Mesendoderm (in vitro differentiated cells): ENCODE data around the gene FTO.

Experiments
- DNase-seq: peaks from one replicate; pipeline ENCODE4 v3.0.0; 2013
- H2AK5ac ChIP-seq: 2 replicates; pipeline ENCODE4 v1.6.1; 2013; ENCODE audit warnings: low read length, inconsistent platforms
- H2BK120ac ChIP-seq: 2 replicates; pipeline ENCODE4 v1.6.1; 2013; ENCODE audit warnings: low read depth, mild to moderate bottlenecking, low read length, moderate library complexity, mixed read lengths
- H2BK15ac ChIP-seq: replicated peaks from 2 replicates; pipeline ENCODE4 v1.6.1; 2013; ENCODE audit warnings: low read depth, mild to moderate bottlenecking, moderate library complexity
- H2BK5ac ChIP-seq: 2 replicates; pipeline ENCODE4 v1.6.1; 2013; ENCODE audit warnings: low read length, inconsistent platforms
- H3K18ac ChIP-seq: 2 replicates; pipeline ENCODE4 v1.6.1; 2013; ENCODE audit warnings: mild to moderate bottlenecking, low read length, mixed read lengths
- H3K23ac ChIP-seq: one replicate; pipeline ENCODE4 v1.6.1; 2013; ENCODE audit warnings: low read length
- H3K27ac ChIP-seq: 2 replicates; pipeline ENCODE4 v1.5.1; 2013; ENCODE audit warnings: low read depth, mild to moderate bottlenecking, inconsistent platforms, low read length, moderate library complexity
- H3K27me3 ChIP-seq: 2 replicates; pipeline ENCODE4 v1.6.1; 2013; ENCODE audit warnings: low read length, control low read depth, mild to moderate bottlenecking, inconsistent platforms; ENCODE audit not compliant: insufficient read depth, poor library complexity
- H3K36me3 ChIP-seq: 2 replicates; pipeline ENCODE4 v1.6.1; 2013; ENCODE audit warnings: low read length, inconsistent platforms; ENCODE audit not compliant: control insufficient read depth, insufficient read depth
- H3K4ac ChIP-seq: one replicate; pipeline ENCODE4 v1.6.1; 2013; ENCODE audit warnings: low read depth, mild to moderate bottlenecking, low read length, moderate library complexity
- H3K4me1 ChIP-seq: 2 replicates; pipeline ENCODE4 v1.6.1; 2013; ENCODE audit warnings: low read depth, low read length, inconsistent platforms; ENCODE audit not compliant: control insufficient read depth
- H3K4me2 ChIP-seq: 2 replicates; pipeline ENCODE4 v1.6.1; 2013; ENCODE audit warnings: low read length
- H3K4me3 ChIP-seq: 2 replicates; pipeline ENCODE4 v1.5.1; 2013; ENCODE audit warnings: mild to moderate bottlenecking, low read length
- H3K56ac ChIP-seq: one replicate; pipeline ENCODE4 v1.6.1; 2013; ENCODE audit warnings: low read length
- H3K79me1 ChIP-seq: 2 replicates; pipeline ENCODE4 v1.6.1; 2013; ENCODE audit warnings: low read length, inconsistent platforms
- H3K79me2 ChIP-seq: 2 replicates; pipeline ENCODE4 v1.6.1; 2013; ENCODE audit warnings: mild to moderate bottlenecking, low read length; ENCODE audit not compliant: control insufficient read depth, insufficient read depth
- H3K9ac ChIP-seq: 2 replicates; pipeline ENCODE4 v1.6.1; 2013; ENCODE audit warnings: low read length, inconsistent platforms
- H4K5ac ChIP-seq: one replicate; pipeline ENCODE4 v1.6.1; 2013; ENCODE audit warnings: low read length
- H4K8ac ChIP-seq: one replicate; pipeline ENCODE4 v1.6.1; 2013; ENCODE audit warnings: low read depth, mild to moderate bottlenecking, control low read depth, low read length, moderate library complexity
- WGBS: extraction: QIAGEN DNeasy Blood & Tissue Kit; methylation state at CpG from one replicate; pipeline ENCODE4 v1.1.7; 2013; ENCODE audit warnings: low lambda C conversion rate, missing lambda C conversion rate; ENCODE audit not compliant: insufficient coverage; ENCODE audit errors: extremely low coverage; 5-methylcytosine and 5-hydroxymethylcytosine counted together

The FTO gene

DNA sequence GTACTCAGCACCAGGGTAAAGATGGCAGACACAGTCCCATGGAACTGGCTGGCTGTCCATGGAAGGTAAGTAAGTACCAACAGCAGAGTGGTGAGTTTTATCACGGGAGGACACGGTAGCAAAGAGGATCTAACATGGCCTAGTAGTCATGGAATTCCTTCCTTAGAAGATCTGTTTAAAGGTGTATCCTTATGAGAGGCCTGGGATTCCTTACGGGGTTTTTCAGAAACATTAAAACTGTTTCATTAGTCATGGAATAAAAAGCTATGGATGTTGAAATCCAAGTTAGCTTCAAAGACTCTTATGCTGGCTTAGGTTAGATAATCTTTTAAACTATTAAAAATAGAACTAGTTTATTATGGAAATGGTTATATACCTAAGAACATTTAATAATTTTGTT is 7.4 kb downstream of the FTO start:
- Histone ChIP-seq H3K27ac (no peak overlapping the region), H3K79me2 (peaks cover 4% of the 10 kb centered on the region), H2AK5ac (no peak overlapping the region), H3K23ac (no peak overlapping the region), H2BK15ac (no peak overlapping the region), H3K4me2 (no peak overlapping the region), H3K18ac (no peak overlapping the region), H3K9ac (no peak overlapping the region), H3K4me3 (no peak overlapping the region), H3K36me3 (no peaks in the 10 kb centered on the region), H3K4ac (no peak overlapping the region), H2BK5ac (no peak overlapping the region), H3K27me3 (no peaks in the 10 kb centered on the region), H3K56ac (no peak overlapping the region), H4K8ac (no peak overlapping the region), H3K79me1 (peaks cover 10% of the 10 kb centered on the region), H4K5ac (no peak overlapping the region), H2BK120ac (no peak overlapping the region), H3K4me1 (no peaks in the 10 kb centered on the region)
- no peak for DNase-seq
- no CpG with 5 or more reads among the region's 3 CpGs for WGBS

DNA sequence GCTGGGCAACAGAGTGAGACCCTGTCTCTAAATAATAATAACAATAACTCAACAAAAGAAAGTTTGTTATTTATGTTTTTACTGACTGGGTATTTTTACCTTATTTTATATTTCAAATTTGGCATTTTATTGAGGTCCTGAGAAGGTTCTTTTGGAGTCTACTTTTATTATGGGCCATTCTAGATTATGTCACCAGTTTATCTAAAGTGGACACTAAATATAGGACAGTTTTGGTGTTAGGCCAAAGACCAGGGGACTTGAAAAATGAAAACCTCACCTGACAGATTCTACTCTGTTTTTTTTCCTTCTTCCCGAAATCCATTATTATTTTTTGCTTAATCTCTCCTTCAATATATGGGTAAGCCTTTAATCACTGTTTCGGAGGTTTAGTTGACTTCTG is 8.1 kb downstream of the FTO start:
- Histone ChIP-seq H3K4ac (no peak overlapping the region), H2BK5ac (no peak overlapping the region), H3K27me3 (no peaks in the 10 kb centered on the region), H3K4me1 (no peaks in the 10 kb centered on the region), H2BK15ac (no peak overlapping the region), H4K5ac (no peak overlapping the region), H3K36me3 (no peaks in the 10 kb centered on the region), H3K79me1 (peaks cover 10% of the 10 kb centered on the region), H2BK120ac (no peak overlapping the region), H3K23ac (no peak overlapping the region), H3K56ac (no peak overlapping the region), H3K27ac (no peak overlapping the region), H3K9ac (no peak overlapping the region), H3K79me2 (peaks cover 3% of the 10 kb centered on the region), H3K4me3 (no peak overlapping the region), H3K18ac (no peak overlapping the region), H2AK5ac (no peak overlapping the region), H4K8ac (no peak overlapping the region), H3K4me2 (no peak overlapping the region)
- no peak for DNase-seq
- WGBS, result no CpG with 5 or more reads among the region's 2 CpGs

DNA sequence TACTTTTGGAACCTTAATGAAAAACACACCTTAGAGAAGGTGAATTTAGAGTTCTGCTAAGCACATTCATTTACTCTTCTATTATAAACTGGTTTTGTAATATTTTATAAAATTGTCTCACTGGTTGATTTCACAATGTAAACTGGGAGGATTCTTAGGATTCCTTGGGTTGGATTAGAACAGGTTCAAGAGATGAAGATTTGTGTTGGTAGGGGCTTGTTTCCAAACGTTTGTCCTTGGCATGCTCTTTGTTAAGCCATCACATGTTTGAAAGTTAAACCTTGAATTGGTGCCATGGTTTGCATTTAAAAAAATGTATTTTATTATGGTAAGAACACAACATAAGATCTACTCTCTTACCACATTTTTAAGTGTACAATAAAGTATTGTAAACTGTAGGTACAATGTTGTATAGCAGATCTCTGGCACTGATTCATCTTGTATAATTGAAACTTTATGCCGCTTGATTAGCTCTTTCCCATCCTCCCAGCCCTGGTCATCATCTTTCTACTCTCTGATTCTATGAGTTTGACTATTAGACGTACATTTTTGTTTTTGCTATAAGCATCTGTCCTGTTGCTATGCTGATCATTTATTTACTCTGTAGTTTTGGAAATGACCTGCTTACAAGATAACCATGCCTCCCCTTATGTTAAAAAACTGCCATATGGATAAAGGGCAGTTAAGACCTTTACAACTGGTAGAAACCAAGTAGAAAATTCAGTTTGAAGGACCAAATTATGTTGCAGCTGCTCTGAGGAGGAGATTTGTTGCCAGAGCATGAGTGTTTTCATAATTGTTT is 9.6 kb downstream of the FTO start:
- Histone ChIP-seq H2BK5ac (no peak overlapping the region), H3K4me1 (no peaks in the 10 kb centered on the region), H3K27me3 (no peaks in the 10 kb centered on the region), H3K23ac (no peak overlapping the region), H2BK120ac (no peak overlapping the region), H2AK5ac (no peak overlapping the region), H3K4me2 (no peak overlapping the region), H3K79me2 (peaks cover 2% of the 10 kb centered on the region), H4K5ac (no peak overlapping the region), H3K36me3 (no peaks in the 10 kb centered on the region), H3K18ac (no peak overlapping the region), H3K27ac (no peak overlapping the region), H3K9ac (no peak overlapping the region), H3K79me1 (peaks cover 9% of the 10 kb centered on the region), H3K56ac (no peak overlapping the region), H4K8ac (no peak overlapping the region), H3K4ac (no peak overlapping the region), H2BK15ac (no peak overlapping the region), H3K4me3 (no peak overlapping the region)
- no CpG with 5 or more reads among the region's 3 CpGs for WGBS
- DNase-seq, result no peak

GRCh38 chr16:53714205-53715022 is 10.5 kb downstream of the FTO start:
- Histone ChIP-seq H3K79me1 (peaks cover 7% of the 10 kb centered on the region), H3K36me3 (no peaks in the 10 kb centered on the region), H2BK120ac (no peak overlapping the region), H3K27ac (no peak overlapping the region), H3K27me3 (no peaks in the 10 kb centered on the region), H2BK5ac (no peak overlapping the region), H4K5ac (no peak overlapping the region), H2BK15ac (no peak overlapping the region), H4K8ac (no peak overlapping the region), H3K79me2 (peaks cover 2% of the 10 kb centered on the region), H3K9ac (no peak overlapping the region), H2AK5ac (no peak overlapping the region), H3K4me1 (no peaks in the 10 kb centered on the region), H3K56ac (no peak overlapping the region), H3K4me2 (no peak overlapping the region), H3K23ac (no peak overlapping the region), H3K18ac (no peak overlapping the region), H3K4ac (no peak overlapping the region), H3K4me3 (no peak overlapping the region)
- no CpG with 5 or more reads among the region's 7 CpGs for WGBS
- peak; percentile 43 for DNase-seq

- Histone ChIP-seq H4K8ac (no peak overlapping the region), H3K27me3 (no peaks in the 10 kb centered on the region), H3K23ac (no peak overlapping the region), H3K27ac (no peak overlapping the region), H2AK5ac (no peak overlapping the region), H3K36me3 (no peaks in the 10 kb centered on the region), H3K4me3 (no peak overlapping the region), H2BK15ac (no peak overlapping the region), H2BK5ac (no peak overlapping the region), H3K4me1 (no peaks in the 10 kb centered on the region), H2BK120ac (no peak overlapping the region), H4K5ac (no peak overlapping the region), H3K4ac (no peak overlapping the region), H3K56ac (no peak overlapping the region), H3K79me1 (peaks cover 9% of the 10 kb centered on the region), H3K9ac (no peak overlapping the region), H3K18ac (no peak overlapping the region), H3K79me2 (peaks cover 4% of the 10 kb centered on the region), H3K4me2 (no peak overlapping the region)
- DNase-seq, result no peak
- WGBS, result no CpG with 5 or more reads among the region's 2 CpGs
Measured at GRCh38 chr16:53715023-53715384, 11.0 kb downstream of the FTO start.
